SW 1271 (cell line): ENCODE results near the gene ACAD11.

Experiments used
- DNase-seq, 2 experiments: peaks; one replicate each; lab custom pipeline; 2025; lab: John Stamatoyannopoulos, UW

The ACAD11 gene

GRCh38 chr3:132553826-132554225 is 105.8 kb downstream of the ACAD11 start:
- no peak for DNase-seq

- DNase-seq: no peak
These were observed 108.9 kb downstream of the ACAD11 start for GRCh38 chr3:132550579-132551305.

- no peak for DNase-seq
These were observed 109.6 kb downstream of the ACAD11 start for GRCh38 chr3:132549890-132550578.

- DNase-seq: no peak
These were observed 110.4 kb downstream of the ACAD11 start for GRCh38 chr3:132549169-132549568.

- no peak for DNase-seq
These were observed 114.1 kb downstream of the ACAD11 start for GRCh38 chr3:132545471-132545870.

- DNase-seq: no peak
These were observed 115.5 kb downstream of the ACAD11 start for GRCh38 chr3:132544130-132544529.

GRCh38 chr3:132543011-132543739 is 116.4 kb downstream of the ACAD11 start:
- peak; percentile 23 to 65 for DNase-seq

GRCh38 chr3:132542577-132542976 is 117.0 kb downstream of the ACAD11 start:
- no peak for DNase-seq

GRCh38 chr3:132539681-132540080 is 119.9 kb downstream of the ACAD11 start:
- DNase-seq: no peak

GRCh38 chr3:132538072-132538471 is 121.5 kb downstream of the ACAD11 start:
- DNase-seq: no peak

GRCh38 chr3:132537297-132537696 is 122.3 kb downstream of the ACAD11 start:
- no peak for DNase-seq

GRCh38 chr3:132536442-132537153 is 123.0 kb downstream of the ACAD11 start:
- no peak for DNase-seq

GRCh38 chr3:132535575-132536441 is 123.8 kb downstream of the ACAD11 start:
- DNase-seq: peak in 1 of 2 experiments; percentile 44

GRCh38 chr3:132530624-132531023 is 129.0 kb downstream of the ACAD11 start:
- DNase-seq: no peak

GRCh38 chr3:132522353-132522752 is 137.3 kb downstream of the ACAD11 start:
- DNase-seq: no peak

GRCh38 chr3:132521901-132522300 is 137.7 kb downstream of the ACAD11 start:
- DNase-seq: no peak

GRCh38 chr3:132519914-132520313 is 139.7 kb downstream of the ACAD11 start:
- no peak for DNase-seq

GRCh38 chr3:132517311-132517710 is 142.3 kb downstream of the ACAD11 start:
- no peak for DNase-seq

GRCh38 chr3:132513057-132513456 is 146.6 kb downstream of the ACAD11 start:
- DNase-seq: no peak

- no peak for DNase-seq
These were observed 150.1 kb downstream of the ACAD11 start for GRCh38 chr3:132509506-132509905.

- no peak for DNase-seq
These were observed 150.5 kb downstream of the ACAD11 start for GRCh38 chr3:132509096-132509495.
